Duodenal mucosa (tissue), 2 donors: Measurements from ENCODE around the gene SVOP.
"Not testable (repeated sequence)": the region's sequence is repeated elsewhere in the genome, so short reads cannot be mapped to it uniquely, and the experiment has no call there.

Experiments used
- H3K27ac ChIP-seq: one replicate; pipeline ENCODE4 v1.7.0; 2013; ENCODE audit warnings: low read depth, low read length
- H3K27me3 ChIP-seq, 2 donors: one replicate each; pipeline ENCODE4 v1.7.0; 2013; ENCODE audit warnings: low read length in 2 of 2, control low read depth in 1 of 2; ENCODE audit not compliant: insufficient read depth in 2 of 2, control insufficient read depth in 1 of 2
- H3K36me3 ChIP-seq, 2 donors: one replicate each; pipeline ENCODE4 v1.7.0; 2013; ENCODE audit warnings: low read length in 2 of 2, control low read depth in 1 of 2; ENCODE audit not compliant: insufficient read depth in 2 of 2, control insufficient read depth in 1 of 2
- H3K4me1 ChIP-seq, 2 donors: one replicate each; pipeline ENCODE4 v1.7.0; 2013; ENCODE audit warnings: low read length in 2 of 2, control low read depth in 1 of 2; ENCODE audit not compliant: insufficient read depth in 2 of 2, control insufficient read depth in 1 of 2
- H3K4me3 ChIP-seq, 2 donors: one replicate each; pipeline ENCODE4 v1.7.0; 2013; ENCODE audit warnings: low read length in 2 of 2, low read depth in 1 of 2
- H3K9ac ChIP-seq, 2 donors: one replicate each; pipeline ENCODE4 v1.7.0; 2013; ENCODE audit warnings: low read length in 2 of 2, low read depth in 1 of 2
- H3K9me3 ChIP-seq, 2 donors: one replicate each; pipeline ENCODE4 v1.7.0; 2013; ENCODE audit warnings: low read length in 2 of 2, control low read depth in 1 of 2; ENCODE audit not compliant: control insufficient read depth in 1 of 2

SVOP gene

GRCh38 chr12:108876550-108876949 lies 144.3 kb downstream of the SVOP start:
- Histone ChIP-seq H3K27me3 (no peaks in the 10 kb centered on the region), H3K9ac (no peak overlapping the region), H3K4me3 (no peak overlapping the region), H3K27ac (no peak overlapping the region), H3K4me1 (no peaks in the 10 kb centered on the region), H3K9me3 (no peaks in the 10 kb centered on the region), H3K36me3 (no peaks in the 10 kb centered on the region)

GRCh38 chr12:108875682-108876361 lies 145.0 kb downstream of the SVOP start:
- H3K27ac ChIP-seq = no peak overlapping the region
- H3K4me3 ChIP-seq = no peak overlapping the region
- no peak overlapping the region for H3K9ac ChIP-seq
- H3K36me3 ChIP-seq = no peaks in the 10 kb centered on the region
- H3K27me3 ChIP-seq = no peaks in the 10 kb centered on the region
- H3K9me3 ChIP-seq = no peaks in the 10 kb centered on the region
- H3K4me1 ChIP-seq = no peaks in the 10 kb centered on the region

GRCh38 chr12:108875280-108875679 lies 145.6 kb downstream of the SVOP start:
- Histone ChIP-seq H3K9me3 (no peaks in the 10 kb centered on the region), H3K4me3 (no peak overlapping the region), H3K36me3 (no peaks in the 10 kb centered on the region)

GRCh38 chr12:108868781-108869180 lies 152.1 kb downstream of the SVOP start:
- H3K4me3 ChIP-seq = no peak overlapping the region
- no peaks in the 10 kb centered on the region for H3K9me3 ChIP-seq
- no peaks in the 10 kb centered on the region for H3K36me3 ChIP-seq
- no peak overlapping the region for H3K27ac ChIP-seq
- H3K27me3 ChIP-seq = no peaks in the 10 kb centered on the region
- no peaks in the 10 kb centered on the region for H3K4me1 ChIP-seq
- no peak overlapping the region for H3K9ac ChIP-seq

More at GRCh38 chr12:108875280-108875679, 145.6 kb downstream of the SVOP start:
- Histone ChIP-seq H3K4me1 (no peaks in the 10 kb centered on the region), H3K9ac (no peak overlapping the region), H3K27ac (no peak overlapping the region), H3K27me3 (no peaks in the 10 kb centered on the region)

DNA sequence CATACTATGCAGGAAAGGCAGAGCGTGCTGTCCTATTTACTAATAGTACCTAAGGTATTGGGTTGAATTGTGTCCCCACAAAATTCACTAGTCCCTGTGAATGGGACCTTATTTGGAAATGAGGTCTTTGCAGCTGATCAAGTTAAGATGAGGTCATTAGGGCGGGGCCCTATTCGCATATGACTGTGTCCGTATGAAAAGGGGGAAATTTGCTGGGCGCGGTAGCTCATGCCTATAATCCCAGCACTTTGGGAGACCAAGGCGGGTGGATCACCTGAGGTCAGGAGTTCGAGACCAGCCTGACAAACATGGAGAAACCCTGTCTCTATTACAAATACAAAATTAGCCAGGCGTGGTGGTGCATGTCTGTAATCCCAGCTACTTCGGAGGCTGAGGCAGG lies 154.8 kb downstream of the SVOP start:
- not testable (repeated sequence) for H3K4me3 ChIP-seq, H3K9ac ChIP-seq, H3K27me3 ChIP-seq, H3K36me3 ChIP-seq, H3K4me1 ChIP-seq, H3K9me3 ChIP-seq, H3K27ac ChIP-seq

DNA sequence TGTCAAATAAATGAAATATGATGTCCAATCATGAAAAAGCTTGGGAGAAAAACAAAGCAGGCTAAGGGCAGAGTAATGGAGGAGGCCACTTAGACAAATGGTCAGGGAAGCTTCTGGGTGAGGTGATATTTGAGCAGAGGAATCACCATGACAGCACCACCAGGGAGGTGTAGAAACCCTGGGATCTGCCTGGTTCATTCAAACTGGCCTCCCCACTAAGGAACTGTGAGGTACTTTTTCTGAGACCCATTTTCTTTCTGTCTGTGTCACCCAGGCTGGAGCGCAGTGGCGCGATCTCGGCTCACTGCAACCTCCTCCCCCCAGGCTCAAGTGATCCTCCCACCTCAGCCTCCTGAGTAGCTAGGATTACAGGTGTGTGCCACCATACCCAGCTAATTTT lies 155.7 kb downstream of the SVOP start:
- Histone ChIP-seq H3K9ac (no peak overlapping the region), H3K9me3 (no peaks in the 10 kb centered on the region), H3K27me3 (no peaks in the 10 kb centered on the region), H3K36me3 (no peaks in the 10 kb centered on the region), H3K4me3 (no peak overlapping the region), H3K27ac (no peak overlapping the region), H3K4me1 (no peaks in the 10 kb centered on the region)

- Histone ChIP-seq H3K4me1 (peaks cover 10 to 11% of the 10 kb centered on the region in 2 donors), H3K27ac (no peak overlapping the region), H3K9me3 (no peaks in the 10 kb centered on the region), H3K27me3 (no peaks in the 10 kb centered on the region), H3K4me3 (no peak overlapping the region), H3K9ac (no peak overlapping the region), H3K36me3 (no peaks in the 10 kb centered on the region)
Observed at GRCh38 chr12:108862588-108862959, 158.3 kb downstream of the SVOP start.

- H3K4me1 ChIP-seq = peaks cover 10 to 11% of the 10 kb centered on the region in 2 donors
- no peak overlapping the region for H3K9ac ChIP-seq
- no peaks in the 10 kb centered on the region for H3K36me3 ChIP-seq
- no peak overlapping the region for H3K4me3 ChIP-seq
- H3K27me3 ChIP-seq = no peaks in the 10 kb centered on the region
- H3K27ac ChIP-seq = no peak overlapping the region
- H3K9me3 ChIP-seq = no peaks in the 10 kb centered on the region
Observed at GRCh38 chr12:108861878-108862587, 158.8 kb downstream of the SVOP start.

- Histone ChIP-seq H3K4me1 (peaks cover 22 to 23% of the 10 kb centered on the region in 2 donors), H3K9ac (no peak overlapping the region), H3K9me3 (no peaks in the 10 kb centered on the region), H3K27ac (no peak overlapping the region), H3K4me3 (no peak overlapping the region), H3K27me3 (no peaks in the 10 kb centered on the region), H3K36me3 (no peaks in the 10 kb centered on the region)
Observed at GRCh38 chr12:108860443-108860842, 160.4 kb downstream of the SVOP start.

DNA sequence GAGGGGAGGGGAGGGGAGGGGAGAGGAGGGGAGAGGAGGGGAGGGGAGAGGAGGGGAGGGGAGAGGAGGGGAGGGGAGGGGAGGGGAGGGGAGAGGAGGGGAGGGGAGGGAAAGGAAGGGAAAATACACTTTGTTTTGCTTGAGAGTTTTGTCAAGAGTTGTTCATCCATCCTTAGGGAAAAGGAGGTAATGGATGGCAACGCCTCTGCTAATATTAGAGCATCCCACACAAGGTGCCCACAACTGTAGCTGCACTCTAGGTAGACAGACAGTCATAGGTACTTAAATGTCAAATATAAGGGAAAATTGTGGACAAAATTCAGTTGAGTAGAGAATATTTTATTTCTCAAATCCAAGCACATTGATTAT lies 161.0 kb downstream of the SVOP start:
- no peaks in the 10 kb centered on the region for H3K36me3 ChIP-seq
- peaks cover 23% of the 10 kb centered on the region in 2 donors for H3K4me1 ChIP-seq
- no peak overlapping the region for H3K9ac ChIP-seq
- H3K27ac ChIP-seq = no peak overlapping the region
- H3K9me3 ChIP-seq = no peaks in the 10 kb centered on the region
- H3K27me3 ChIP-seq = no peaks in the 10 kb centered on the region
- H3K4me3 ChIP-seq = no peak overlapping the region
